HEK293 (cell line): ENCODE data around the gene PLD5.

Experiments used
- CTCF ChIA-PET: fragments of 350-600 bp; formaldehyde crosslinking; extraction: SDS; loops from one replicate; lab custom pipeline; 2021; ENCODE audit warnings: antibody characterized with exemption; lab: Yijun Ruan, JAX
- POLR2A ChIA-PET: fragments of 300-600 bp; formaldehyde crosslinking; extraction: SDS; loops from one replicate; lab custom pipeline; 2020; ENCODE audit warnings: antibody characterized with exemption, inconsistent platforms; lab: Yijun Ruan, JAX
- H3K27ac ChIP-seq: fragments of 200-500 bp; sonication (Bioruptor generic); 2 replicates; pipeline ENCODE4 v1.5.1; 2014; ENCODE audit warnings: low read depth, low read length, control low read depth, inconsistent platforms; ENCODE audit errors: extremely low read depth
- H3K36me3 ChIP-seq, 2 experiments: fragments of 200-500 bp in 1 of 2; sonication (Bioruptor generic) in 1 of 2; 1 replicate in 1 of 2; 2 replicates in 1 of 2; pipeline ENCODE4 v1.5.1; 2014 to 2017; ENCODE audit warnings: inconsistent platforms in 2 of 2, low read length in 2 of 2; ENCODE audit not compliant: control insufficient read depth in 2 of 2, insufficient read depth in 1 of 2
- H3K4me1 ChIP-seq: fragments of 200-500 bp; sonication (Bioruptor generic); 2 replicates; pipeline ENCODE4 v1.5.1; 2014; ENCODE audit warnings: mild to moderate bottlenecking, low read length, inconsistent platforms; ENCODE audit not compliant: control insufficient read depth, insufficient read depth
- H3K4me3 ChIP-seq: 2 replicates; pipeline ENCODE4 v1.5.1; 2011; ENCODE audit warnings: low read depth, mild to moderate bottlenecking, control low read depth, low read length, moderate library complexity
- H3K9me3 ChIP-seq: fragments of 200-500 bp; sonication (Bioruptor generic); 2 replicates; pipeline ENCODE4 v1.5.1; 2014; ENCODE audit warnings: low read depth, low read length, inconsistent platforms; ENCODE audit not compliant: control insufficient read depth, insufficient read depth
- KLF10 ChIP-seq: fragments of 450-650 bp; IDR thresholded peaks from 2 replicates; pipeline ENCODE4 v1.5.1; 2018; ENCODE audit warnings: missing biosample characterization, mild to moderate bottlenecking, missing genetic modification characterization
- KLF9 ChIP-seq: fragments of 450-650 bp; formaldehyde crosslinking; IDR thresholded peaks from 2 replicates; pipeline ENCODE4 v1.5.1; 2016; ENCODE audit warnings: missing biosample characterization, missing genetic modification characterization, low read depth
- RBAK ChIP-seq: fragments of 450-650 bp; formaldehyde crosslinking; IDR thresholded peaks from 2 replicates; pipeline ENCODE4 v1.5.1; 2016; ENCODE audit warnings: missing biosample characterization, missing genetic modification characterization
- YY1 ChIP-seq: fragments of 450-650 bp; formaldehyde crosslinking; IDR thresholded peaks from 2 replicates; pipeline ENCODE4 v1.5.1; 2018; ENCODE audit warnings: missing biosample characterization, missing genetic modification characterization
- ZIC2 ChIP-seq: fragments of 450-650 bp; formaldehyde crosslinking; IDR thresholded peaks from 2 replicates; pipeline ENCODE4 v1.5.1; 2016; ENCODE audit warnings: missing biosample characterization, missing genetic modification characterization
- ZNF10 ChIP-seq: fragments of 450-650 bp; formaldehyde crosslinking; IDR thresholded peaks from 2 replicates; pipeline ENCODE4 v1.5.1; 2017; ENCODE audit warnings: missing biosample characterization, missing genetic modification characterization
- ZNF366 ChIP-seq: fragments of 450-650 bp; formaldehyde crosslinking; conservative IDR thresholded peaks from 2 replicates; pipeline ENCODE4 v1.5.1; 2016; ENCODE audit warnings: missing biosample characterization, missing genetic modification characterization
- ZNF654 ChIP-seq: fragments of 450-650 bp; formaldehyde crosslinking; IDR thresholded peaks from 2 replicates; pipeline ENCODE4 v1.5.1; 2016; ENCODE audit warnings: low read depth, missing biosample characterization, missing genetic modification characterization
- ZNF785 ChIP-seq: fragments of 450-650 bp; formaldehyde crosslinking; IDR thresholded peaks from 2 replicates; pipeline ENCODE4 v1.5.1; 2016; ENCODE audit warnings: missing biosample characterization, missing genetic modification characterization
- TF ChIP-seq, protein P1 (sequence below): fragments of 450-650 bp; formaldehyde crosslinking; conservative IDR thresholded peaks from 2 replicates; pipeline ENCODE4 v1.5.1; 2016; ENCODE audit warnings: low read depth, missing biosample characterization, missing genetic modification characterization
- TF ChIP-seq, protein P2 (sequence below): fragments of 450-650 bp; formaldehyde crosslinking; IDR thresholded peaks from 2 replicates; pipeline ENCODE4 v1.5.1; 2016; ENCODE audit warnings: missing biosample characterization, missing genetic modification characterization
- TF ChIP-seq, protein P3 (sequence below): fragments of 450-650 bp; formaldehyde crosslinking; IDR thresholded peaks from 2 replicates; pipeline ENCODE4 v1.5.1; 2016; ENCODE audit warnings: missing biosample characterization, missing genetic modification characterization
- TF ChIP-seq, protein P4 (sequence below): fragments of 450-650 bp; formaldehyde crosslinking; IDR thresholded peaks from 2 replicates; pipeline ENCODE4 v1.5.1; 2017; ENCODE audit warnings: missing biosample characterization, missing genetic modification characterization
- TF ChIP-seq, protein P5 (sequence below): fragments of 450-650 bp; formaldehyde crosslinking; IDR thresholded peaks from 2 replicates; pipeline ENCODE4 v1.5.1; 2016; ENCODE audit warnings: missing biosample characterization, missing genetic modification characterization
- TF ChIP-seq, protein P6 (sequence below): fragments of 450-650 bp; formaldehyde crosslinking; optimal IDR thresholded peaks from 2 replicates; pipeline ENCODE3; 2016; ENCODE audit warnings: missing biosample characterization, mild to moderate bottlenecking, missing genetic modification characterization
- TF ChIP-seq, protein P7 (sequence below): fragments of 450-650 bp; formaldehyde crosslinking; conservative IDR thresholded peaks from 2 replicates; pipeline ENCODE4 v1.5.1; 2016; ENCODE audit warnings: low read depth, missing biosample characterization, missing genetic modification characterization
- TF ChIP-seq, protein P8 (sequence below): fragments of 450-650 bp; formaldehyde crosslinking; IDR thresholded peaks from 2 replicates; pipeline ENCODE4 v1.5.1; 2016; ENCODE audit warnings: missing biosample characterization, missing genetic modification characterization

PLD5 gene

DNA sequence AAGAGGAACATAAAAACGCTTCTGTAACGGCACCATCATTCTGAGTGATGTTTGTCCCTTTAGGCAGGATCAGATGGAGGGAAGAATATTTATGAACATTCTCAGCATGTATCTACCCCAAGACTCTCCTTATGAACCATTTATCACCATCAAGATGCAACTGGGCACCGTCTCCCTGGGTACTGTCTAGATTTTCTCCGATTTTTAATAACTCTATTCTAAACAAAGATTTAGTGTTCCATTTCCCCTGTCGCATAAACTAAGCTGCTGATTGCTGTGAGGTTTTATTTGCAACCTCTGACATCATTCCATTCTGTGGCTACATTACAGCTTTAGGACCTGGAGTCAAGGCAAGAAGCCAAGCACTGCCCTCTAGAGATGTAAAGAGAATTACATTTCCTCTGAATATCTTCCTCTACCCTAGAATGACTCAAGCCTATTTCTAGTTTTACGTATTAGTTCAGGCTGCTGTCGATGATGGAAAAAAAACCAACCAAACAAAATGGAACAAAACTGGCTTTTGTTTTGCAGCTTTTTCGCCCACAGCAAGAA, 395.5 kb downstream of the PLD5 start (continued):
- TF ChIP-seq, protein P1, sequence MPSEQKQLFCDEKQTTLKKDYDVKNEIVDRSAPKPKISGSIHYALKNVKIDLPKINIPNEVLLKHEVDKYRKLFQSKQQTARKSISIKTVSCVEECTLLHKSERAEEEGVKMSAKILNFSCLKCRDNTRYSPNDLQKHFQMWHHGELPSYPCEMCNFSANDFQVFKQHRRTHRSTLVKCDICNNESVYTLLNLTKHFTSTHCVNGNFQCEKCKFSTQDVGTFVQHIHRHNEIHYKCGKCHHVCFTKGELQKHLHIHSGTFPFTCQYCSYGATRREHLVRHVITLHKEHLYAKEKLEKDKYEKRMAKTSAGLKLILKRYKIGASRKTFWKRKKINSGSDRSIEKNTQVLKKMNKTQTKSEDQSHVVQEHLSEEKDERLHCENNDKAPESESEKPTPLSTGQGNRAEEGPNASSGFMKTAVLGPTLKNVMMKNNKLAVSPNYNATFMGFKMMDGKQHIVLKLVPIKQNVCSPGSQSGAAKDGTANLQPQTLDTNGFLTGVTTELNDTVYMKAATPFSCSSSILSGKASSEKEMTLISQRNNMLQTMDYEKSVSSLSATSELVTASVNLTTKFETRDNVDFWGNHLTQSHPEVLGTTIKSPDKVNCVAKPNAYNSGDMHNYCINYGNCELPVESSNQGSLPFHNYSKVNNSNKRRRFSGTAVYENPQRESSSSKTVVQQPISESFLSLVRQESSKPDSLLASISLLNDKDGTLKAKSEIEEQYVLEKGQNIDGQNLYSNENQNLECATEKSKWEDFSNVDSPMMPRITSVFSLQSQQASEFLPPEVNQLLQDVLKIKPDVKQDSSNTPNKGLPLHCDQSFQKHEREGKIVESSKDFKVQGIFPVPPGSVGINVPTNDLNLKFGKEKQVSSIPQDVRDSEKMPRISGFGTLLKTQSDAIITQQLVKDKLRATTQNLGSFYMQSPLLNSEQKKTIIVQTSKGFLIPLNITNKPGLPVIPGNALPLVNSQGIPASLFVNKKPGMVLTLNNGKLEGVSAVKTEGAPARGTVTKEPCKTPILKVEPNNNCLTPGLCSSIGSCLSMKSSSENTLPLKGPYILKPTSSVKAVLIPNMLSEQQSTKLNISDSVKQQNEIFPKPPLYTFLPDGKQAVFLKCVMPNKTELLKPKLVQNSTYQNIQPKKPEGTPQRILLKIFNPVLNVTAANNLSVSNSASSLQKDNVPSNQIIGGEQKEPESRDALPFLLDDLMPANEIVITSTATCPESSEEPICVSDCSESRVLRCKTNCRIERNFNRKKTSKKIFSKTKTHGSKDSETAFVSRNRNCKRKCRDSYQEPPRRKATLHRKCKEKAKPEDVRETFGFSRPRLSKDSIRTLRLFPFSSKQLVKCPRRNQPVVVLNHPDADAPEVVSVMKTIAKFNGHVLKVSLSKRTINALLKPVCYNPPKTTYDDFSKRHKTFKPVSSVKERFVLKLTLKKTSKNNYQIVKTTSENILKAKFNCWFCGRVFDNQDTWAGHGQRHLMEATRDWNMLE (tag by site-specific recombination): 0 out of 2 replicates have a peak, but pooled peaks have one; percentile 32
- TF ChIP-seq KLF10 (tag by site-specific recombination) (no peak), ZNF366 (tag by site-specific recombination) (0 out of 2 replicates have a peak, but pooled peaks have one; percentile 15), YY1 (tag by site-specific recombination) (no peak), ZNF654 (peak; percentile 48)
- TF ChIP-seq, protein P2, sequence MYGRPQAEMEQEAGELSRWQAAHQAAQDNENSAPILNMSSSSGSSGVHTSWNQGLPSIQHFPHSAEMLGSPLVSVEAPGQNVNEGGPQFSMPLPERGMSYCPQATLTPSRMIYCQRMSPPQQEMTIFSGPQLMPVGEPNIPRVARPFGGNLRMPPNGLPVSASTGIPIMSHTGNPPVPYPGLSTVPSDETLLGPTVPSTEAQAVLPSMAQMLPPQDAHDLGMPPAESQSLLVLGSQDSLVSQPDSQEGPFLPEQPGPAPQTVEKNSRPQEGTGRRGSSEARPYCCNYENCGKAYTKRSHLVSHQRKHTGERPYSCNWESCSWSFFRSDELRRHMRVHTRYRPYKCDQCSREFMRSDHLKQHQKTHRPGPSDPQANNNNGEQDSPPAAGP (tag by site-specific recombination): no peak
- TF ChIP-seq, protein P3, sequence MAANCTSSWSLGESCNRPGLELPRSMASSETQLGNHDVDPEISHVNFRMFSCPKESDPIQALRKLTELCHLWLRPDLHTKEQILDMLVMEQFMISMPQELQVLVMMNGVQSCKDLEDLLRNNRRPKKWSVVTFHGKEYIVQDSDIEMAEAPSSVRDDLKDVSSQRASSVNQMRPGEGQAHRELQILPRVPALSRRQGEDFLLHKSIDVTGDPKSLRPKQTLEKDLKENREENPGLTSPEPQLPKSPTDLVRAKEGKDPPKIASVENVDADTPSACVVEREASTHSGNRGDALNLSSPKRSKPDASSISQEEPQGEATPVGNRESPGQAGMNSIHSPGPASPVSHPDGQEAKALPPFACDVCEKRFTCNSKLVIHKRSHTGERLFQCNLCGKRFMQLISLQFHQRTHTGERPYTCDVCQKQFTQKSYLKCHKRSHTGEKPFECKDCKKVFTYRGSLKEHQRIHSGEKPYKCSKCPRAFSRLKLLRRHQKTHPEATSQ (tag by site-specific recombination): no peak
- TF ChIP-seq, protein P4, sequence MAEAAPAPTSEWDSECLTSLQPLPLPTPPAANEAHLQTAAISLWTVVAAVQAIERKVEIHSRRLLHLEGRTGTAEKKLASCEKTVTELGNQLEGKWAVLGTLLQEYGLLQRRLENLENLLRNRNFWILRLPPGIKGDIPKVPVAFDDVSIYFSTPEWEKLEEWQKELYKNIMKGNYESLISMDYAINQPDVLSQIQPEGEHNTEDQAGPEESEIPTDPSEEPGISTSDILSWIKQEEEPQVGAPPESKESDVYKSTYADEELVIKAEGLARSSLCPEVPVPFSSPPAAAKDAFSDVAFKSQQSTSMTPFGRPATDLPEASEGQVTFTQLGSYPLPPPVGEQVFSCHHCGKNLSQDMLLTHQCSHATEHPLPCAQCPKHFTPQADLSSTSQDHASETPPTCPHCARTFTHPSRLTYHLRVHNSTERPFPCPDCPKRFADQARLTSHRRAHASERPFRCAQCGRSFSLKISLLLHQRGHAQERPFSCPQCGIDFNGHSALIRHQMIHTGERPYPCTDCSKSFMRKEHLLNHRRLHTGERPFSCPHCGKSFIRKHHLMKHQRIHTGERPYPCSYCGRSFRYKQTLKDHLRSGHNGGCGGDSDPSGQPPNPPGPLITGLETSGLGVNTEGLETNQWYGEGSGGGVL (tag by site-specific recombination): no peak

DNA sequence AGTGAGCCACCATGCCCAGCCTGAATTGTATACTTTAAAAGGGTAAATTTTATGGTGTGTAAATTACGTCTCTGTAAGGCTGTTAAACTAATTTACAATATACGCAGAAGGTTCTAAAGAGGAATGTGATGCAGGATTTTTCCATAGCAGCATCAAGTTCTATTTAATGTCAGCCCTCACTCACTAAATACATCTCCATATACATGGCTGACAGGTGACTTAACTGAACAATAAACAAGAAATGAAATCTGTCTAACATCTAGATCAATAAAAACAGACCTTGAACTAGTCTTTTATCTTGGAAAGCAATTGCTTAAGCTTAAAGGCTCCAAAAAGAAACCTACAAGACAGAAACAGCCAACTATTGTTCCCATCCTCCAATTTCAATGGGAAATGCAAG, 404.1 kb downstream of the PLD5 start:
- no peaks in the 10 kb centered on the region for H3K4me1 ChIP-seq
- ChIA-PET POLR2A (no interaction called here), CTCF (interaction anchor here (0.6 to 4.9 kb wide), 3 partner anchors 9 to 140 kb away, joined by 3 to 25 read pairs (median 3); no protein-coding TSS in a partner anchor)
- no peak overlapping the region for H3K4me3 ChIP-seq
- H3K36me3 ChIP-seq: no peaks in the 10 kb centered on the region
- H3K9me3 ChIP-seq: no peaks in the 10 kb centered on the region
- H3K27ac ChIP-seq: no peak overlapping the region
- no peak for TF ChIP-seq ZNF10
- TF ChIP-seq, protein P5, sequence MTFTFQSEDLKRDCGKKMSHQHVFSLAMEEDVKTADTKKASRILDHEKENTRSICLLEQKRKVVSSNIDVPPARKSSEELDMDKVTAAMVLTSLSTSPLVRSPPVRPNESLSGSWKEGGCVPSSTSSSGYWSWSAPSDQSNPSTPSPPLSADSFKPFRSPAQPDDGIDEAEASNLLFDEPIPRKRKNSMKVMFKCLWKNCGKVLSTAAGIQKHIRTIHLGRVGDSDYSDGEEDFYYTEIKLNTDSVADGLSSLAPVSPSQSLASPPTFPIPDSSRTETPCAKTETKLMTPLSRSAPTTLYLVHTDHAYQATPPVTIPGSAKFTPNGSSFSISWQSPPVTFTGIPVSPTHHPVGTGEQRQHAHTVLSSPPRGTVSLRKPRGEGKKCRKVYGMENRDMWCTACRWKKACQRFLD (tag by site-specific recombination): no peak
- no peak for TF ChIP-seq ZIC2 (tag by site-specific recombination)
- TF ChIP-seq ZNF785: no peak
- TF ChIP-seq, protein P6, sequence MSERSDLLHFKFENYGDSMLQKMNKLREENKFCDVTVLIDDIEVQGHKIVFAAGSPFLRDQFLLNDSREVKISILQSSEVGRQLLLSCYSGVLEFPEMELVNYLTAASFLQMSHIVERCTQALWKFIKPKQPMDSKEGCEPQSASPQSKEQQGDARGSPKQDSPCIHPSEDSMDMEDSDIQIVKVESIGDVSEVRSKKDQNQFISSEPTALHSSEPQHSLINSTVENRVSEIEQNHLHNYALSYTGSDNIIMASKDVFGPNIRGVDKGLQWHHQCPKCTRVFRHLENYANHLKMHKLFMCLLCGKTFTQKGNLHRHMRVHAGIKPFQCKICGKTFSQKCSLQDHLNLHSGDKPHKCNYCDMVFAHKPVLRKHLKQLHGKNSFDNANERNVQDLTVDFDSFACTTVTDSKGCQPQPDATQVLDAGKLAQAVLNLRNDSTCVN (tag by site-specific recombination): no peak
- TF ChIP-seq, protein P7, sequence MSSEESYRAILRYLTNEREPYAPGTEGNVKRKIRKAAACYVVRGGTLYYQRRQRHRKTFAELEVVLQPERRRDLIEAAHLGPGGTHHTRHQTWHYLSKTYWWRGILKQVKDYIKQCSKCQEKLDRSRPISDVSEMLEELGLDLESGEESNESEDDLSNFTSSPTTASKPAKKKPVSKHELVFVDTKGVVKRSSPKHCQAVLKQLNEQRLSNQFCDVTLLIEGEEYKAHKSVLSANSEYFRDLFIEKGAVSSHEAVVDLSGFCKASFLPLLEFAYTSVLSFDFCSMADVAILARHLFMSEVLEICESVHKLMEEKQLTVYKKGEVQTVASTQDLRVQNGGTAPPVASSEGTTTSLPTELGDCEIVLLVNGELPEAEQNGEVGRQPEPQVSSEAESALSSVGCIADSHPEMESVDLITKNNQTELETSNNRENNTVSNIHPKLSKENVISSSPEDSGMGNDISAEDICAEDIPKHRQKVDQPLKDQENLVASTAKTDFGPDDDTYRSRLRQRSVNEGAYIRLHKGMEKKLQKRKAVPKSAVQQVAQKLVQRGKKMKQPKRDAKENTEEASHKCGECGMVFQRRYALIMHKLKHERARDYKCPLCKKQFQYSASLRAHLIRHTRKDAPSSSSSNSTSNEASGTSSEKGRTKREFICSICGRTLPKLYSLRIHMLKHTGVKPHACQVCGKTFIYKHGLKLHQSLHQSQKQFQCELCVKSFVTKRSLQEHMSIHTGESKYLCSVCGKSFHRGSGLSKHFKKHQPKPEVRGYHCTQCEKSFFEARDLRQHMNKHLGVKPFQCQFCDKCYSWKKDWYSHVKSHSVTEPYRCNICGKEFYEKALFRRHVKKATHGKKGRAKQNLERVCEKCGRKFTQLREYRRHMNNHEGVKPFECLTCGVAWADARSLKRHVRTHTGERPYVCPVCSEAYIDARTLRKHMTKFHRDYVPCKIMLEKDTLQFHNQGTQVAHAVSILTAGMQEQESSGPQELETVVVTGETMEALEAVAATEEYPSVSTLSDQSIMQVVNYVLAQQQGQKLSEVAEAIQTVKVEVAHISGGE: no peak
- no peak for TF ChIP-seq KLF9 (tag by site-specific recombination)
- no peak for TF ChIP-seq RBAK (tag by site-specific recombination)
- TF ChIP-seq, protein P8, sequence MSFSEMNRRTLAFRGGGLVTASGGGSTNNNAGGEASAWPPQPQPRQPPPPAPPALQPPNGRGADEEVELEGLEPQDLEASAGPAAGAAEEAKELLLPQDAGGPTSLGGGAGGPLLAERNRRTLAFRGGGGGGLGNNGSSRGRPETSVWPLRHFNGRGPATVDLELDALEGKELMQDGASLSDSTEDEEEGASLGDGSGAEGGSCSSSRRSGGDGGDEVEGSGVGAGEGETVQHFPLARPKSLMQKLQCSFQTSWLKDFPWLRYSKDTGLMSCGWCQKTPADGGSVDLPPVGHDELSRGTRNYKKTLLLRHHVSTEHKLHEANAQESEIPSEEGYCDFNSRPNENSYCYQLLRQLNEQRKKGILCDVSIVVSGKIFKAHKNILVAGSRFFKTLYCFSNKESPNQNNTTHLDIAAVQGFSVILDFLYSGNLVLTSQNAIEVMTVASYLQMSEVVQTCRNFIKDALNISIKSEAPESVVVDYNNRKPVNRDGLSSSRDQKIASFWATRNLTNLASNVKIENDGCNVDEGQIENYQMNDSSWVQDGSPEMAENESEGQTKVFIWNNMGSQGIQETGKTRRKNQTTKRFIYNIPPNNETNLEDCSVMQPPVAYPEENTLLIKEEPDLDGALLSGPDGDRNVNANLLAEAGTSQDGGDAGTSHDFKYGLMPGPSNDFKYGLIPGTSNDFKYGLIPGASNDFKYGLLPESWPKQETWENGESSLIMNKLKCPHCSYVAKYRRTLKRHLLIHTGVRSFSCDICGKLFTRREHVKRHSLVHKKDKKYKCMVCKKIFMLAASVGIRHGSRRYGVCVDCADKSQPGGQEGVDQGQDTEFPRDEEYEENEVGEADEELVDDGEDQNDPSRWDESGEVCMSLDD (tag by site-specific recombination): no peak
